ENCODE results near the gene SMYD3. TPM values are rescaled to one million over a fixed set of nuclear protein-coding genes. Genes with fewer than 3 reads are reported as not detected.

SMYD3 gene
- total and polyA plus RNA-seq, 9 of the 15 experiments (the other 6 are each of a cell fraction or from before 2014, with no cell fraction given): 128 to 440 (median 197) TPM

GRCh38 chr1:246425139-246425794 lies 81.8 kb downstream of the SMYD3 start (continued):
- TF ChIP-seq AFF1 (IDR thresholded peaks at IDR 0.05; ENCODE audit: low read depth in 1 of 2, partially characterized antibody in 2 of 2) (peak in 1 of 2 experiments; percentile 43), ARHGAP35 (IDR thresholded peaks at IDR 0.05; ENCODE audit: partially characterized antibody) (no peak), PKNOX1 (IDR thresholded peaks at IDR 0.05) (0 out of 2 replicates have a peak, but pooled peaks have one; percentile 19), ZBTB5 (IDR thresholded peaks at IDR 0.05) (no peak), ZNF134 (CRISPR knock-in tag; conservative IDR thresholded peaks at IDR 0.05) (0 out of 2 replicates have a peak, but pooled peaks have one; percentile 19), ARID3B (CRISPR knock-in tag; IDR thresholded peaks at IDR 0.05; ENCODE audit: borderline replicate concordance) (no peak), ZNF696 (CRISPR knock-in tag; conservative IDR thresholded peaks at IDR 0.05) (no peak), BRCA1 (IDR thresholded peaks at IDR 0.05) (no peak), BRCA1 (CRISPR knock-in tag; IDR thresholded peaks at IDR 0.05) (no peak), CTBP1 (IDR thresholded peaks at IDR 0.05; ENCODE audit: borderline replicate concordance) (peak; percentile 88; the same call in 1 of the 2 replicates), SRF (CRISPR knock-in tag; IDR thresholded peaks at IDR 0.05) (peak in 1 of 2 experiments; percentile 35; a peak in 1 of 4 replicates), SREBF2 (CRISPR knock-in tag; IDR thresholded peaks at IDR 0.05) (no peak), ZEB2 (IDR thresholded peaks at IDR 0.05) (peak; percentile 60; the same call in 1 of the 2 replicates), SPI1 (IDR thresholded peaks at IDR 0.05; ENCODE audit: borderline replicate concordance, low read depth, low read length) (0 out of 2 replicates have a peak, but pooled peaks have one; percentile 4), STAT5A (IDR thresholded peaks at IDR 0.05; ENCODE audit: borderline replicate concordance, low read length) (peak; percentile 75; the same call in 1 of the 2 replicates), ERF (CRISPR knock-in tag; IDR thresholded peaks at IDR 0.05) (no peak), MLX (CRISPR knock-in tag; conservative IDR thresholded peaks at IDR 0.05) (no peak), TCF15 (CRISPR knock-in tag; IDR thresholded peaks at IDR 0.05) (0 out of 2 replicates have a peak, but pooled peaks have one; percentile 24)

Data from K562 (cell line).